HEK293T (cell line): ENCODE measurements around the gene MMP17.

ENCODE experiments used
- BHLHE40 ChIP-seq: fragments of 450-650 bp; IDR thresholded peaks from 2 replicates; pipeline ENCODE4 v1.6.1; 2016; ENCODE audit warnings: mild to moderate bottlenecking, moderate library complexity, borderline replicate concordance
- NFRKB ChIP-seq: fragments of 450-650 bp; IDR thresholded peaks from 2 replicates; pipeline ENCODE4 v1.6.1; 2016; ENCODE audit warnings: mild to moderate bottlenecking, moderate library complexity

- no peak for TF ChIP-seq BHLHE40
- no peak for TF ChIP-seq NFRKB
Measured at GRCh38 chr12:131860472-131861260, 32.5 kb downstream of the MMP17 start.
